H1 (cell line): Measurements from ENCODE around the gene ST6GALNAC3. TPM values are rescaled to one million over a fixed set of nuclear protein-coding genes. Genes with fewer than 3 reads are reported as not detected.

Experiments used
- CTCF ChIA-PET: fragments of 300-600 bp; sonication (Branson Sonifier 250); formaldehyde crosslinking; loops from one replicate; lab custom pipeline; 2021; ENCODE audit not compliant: partially characterized antibody; lab: Charles Lee
- POLR2A ChIA-PET: fragments of 300-600 bp; sonication (Branson Sonifier 250); formaldehyde crosslinking; loops from one replicate; lab custom pipeline; 2021; ENCODE audit warnings: inconsistent platforms; ENCODE audit not compliant: partially characterized antibody; lab: Charles Lee
- DNase-seq, 2 experiments: peaks; one replicate each; pipeline versions ENCODE4 v3.0.0 to v3.0.0-alpha.2; 2010 to 2022; ENCODE audit warnings: low spot score in 2 of 2, low read depth in 1 of 2, mixed read lengths in 1 of 2
- FAIRE-seq: peaks from 2 replicates; lab custom pipeline; 2011; peaks lifted over from hg19 to GRCh38; lab: Jason Lieb, UNC
- H2AFZ ChIP-seq: 2 replicates; pipeline ENCODE4 v1.8.1; 2012; ENCODE audit warnings: low read length, inconsistent platforms
- H2AK5ac ChIP-seq: 2 replicates; pipeline ENCODE4 v1.6.1; 2013; ENCODE audit warnings: low read depth, low read length
- H2BK120ac ChIP-seq: replicated peaks from 2 replicates; pipeline ENCODE3; 2013; ENCODE audit warnings: low read depth, low read length, inconsistent platforms
- H2BK12ac ChIP-seq: 2 replicates; pipeline ENCODE4 v1.6.1; 2013; ENCODE audit warnings: low read depth, low read length
- H2BK15ac ChIP-seq: 2 replicates; pipeline ENCODE4 v1.6.1; 2013; ENCODE audit warnings: low read length
- H2BK20ac ChIP-seq: 2 replicates; pipeline ENCODE4 v1.6.1; 2013; ENCODE audit warnings: low read length
- H2BK5ac ChIP-seq: 2 replicates; pipeline ENCODE4 v1.6.1; 2013; ENCODE audit warnings: low read depth, low read length
- H3K14ac ChIP-seq: 2 replicates; pipeline ENCODE4 v1.6.1; 2013; ENCODE audit warnings: inconsistent platforms; ENCODE audit not compliant: insufficient read length
- H3K18ac ChIP-seq: 2 replicates; pipeline ENCODE4 v1.6.1; 2013; ENCODE audit warnings: low read length; ENCODE audit errors: extremely low read depth
- H3K23ac ChIP-seq: 2 replicates; pipeline ENCODE4 v1.6.1; 2013; ENCODE audit warnings: inconsistent platforms; ENCODE audit not compliant: insufficient read length
- H3K23me2 ChIP-seq: 2 replicates; pipeline ENCODE4 v1.6.1; 2013; ENCODE audit warnings: low read depth, low read length
- H3K27ac ChIP-seq: 2 replicates; pipeline ENCODE4 v1.6.1; 2011; ENCODE audit warnings: low read depth, low read length, inconsistent platforms
- H3K27me3 ChIP-seq, 4 experiments: replicated peaks in 1 of 4; 1 replicate in 1 of 4; 2 replicates in 3 of 4; pipeline versions ENCODE4 v1.6.1 to v1.8.1; 2011 to 2013; ENCODE audit warnings: low read length in 3 of 4, mild to moderate bottlenecking in 3 of 4, inconsistent platforms in 2 of 4, mixed read lengths in 2 of 4, moderate library complexity in 1 of 4; ENCODE audit not compliant: control insufficient read depth in 3 of 4, insufficient read depth in 3 of 4; ENCODE audit errors: extremely low read depth in 1 of 4
- H3K36me3 ChIP-seq, 4 experiments: 2 replicates each; pipeline versions ENCODE4 v1.6.1 to v1.8.1; 2011 to 2013; ENCODE audit warnings: mild to moderate bottlenecking in 4 of 4, low read length in 3 of 4, moderate library complexity in 2 of 4, control low read depth in 1 of 4, inconsistent platforms in 1 of 4; ENCODE audit not compliant: insufficient read depth in 4 of 4, control insufficient read depth in 2 of 4
- H3K4ac ChIP-seq: replicated peaks from 2 replicates; pipeline ENCODE3; 2013; ENCODE audit warnings: low read length, low read depth, mixed read lengths, inconsistent platforms; ENCODE audit not compliant: insufficient read length
- H3K4me1 ChIP-seq, 4 experiments: replicated peaks in 1 of 4; 1 replicate in 1 of 4; 2 replicates in 3 of 4; pipeline versions ENCODE4 v1.6.1 to v1.8.1; 2011 to 2013; ENCODE audit warnings: low read length in 3 of 4, inconsistent platforms in 2 of 4, mixed read lengths in 1 of 4; ENCODE audit not compliant: insufficient read depth in 4 of 4, control insufficient read depth in 3 of 4
- H3K4me2 ChIP-seq, 2 experiments: 2 replicates each; pipeline versions ENCODE4 v1.6.1 to v1.8.1; 2011 to 2013; ENCODE audit warnings: low read depth in 2 of 2, low read length in 2 of 2, control low read depth in 1 of 2, inconsistent platforms in 1 of 2, mild to moderate bottlenecking in 1 of 2; ENCODE audit not compliant: insufficient read depth in 1 of 2
- H3K4me3 ChIP-seq, 4 experiments: fragments of 200-600, 300-600 bp in 1 of 4; sonication (generic), shearing (Covaris generic), sonication (Bioruptor Twin) in 1 of 4; 2 replicates each; pipeline versions ENCODE4 v1.5.1 to v1.8.1; 2011 to 2016; ENCODE audit warnings: low read length in 4 of 4, low read depth in 3 of 4, control low read depth in 2 of 4, inconsistent platforms in 2 of 4, mild to moderate bottlenecking in 2 of 4, mixed read lengths in 1 of 4, moderate library complexity in 1 of 4; ENCODE audit not compliant: insufficient read depth in 2 of 4; ENCODE audit errors: extremely low read depth in 1 of 4
- H3K56ac ChIP-seq: replicated peaks from 2 replicates; pipeline ENCODE3; 2013; ENCODE audit warnings: low read depth, mild to moderate bottlenecking, mixed read lengths, low read length, inconsistent platforms; ENCODE audit not compliant: insufficient read length
- H3K79me1 ChIP-seq: 2 replicates; pipeline ENCODE4 v1.6.1; 2013; ENCODE audit warnings: low read depth, low read length, control low read depth
- H3K79me2 ChIP-seq, 2 experiments: 2 replicates each; pipeline versions ENCODE4 v1.6.1 to v1.8.1; 2012 to 2013; ENCODE audit warnings: low read length in 2 of 2, mild to moderate bottlenecking in 2 of 2, inconsistent platforms in 1 of 2; ENCODE audit not compliant: insufficient read depth in 2 of 2, control insufficient read depth in 1 of 2
- H3K9ac ChIP-seq, 4 experiments: replicated peaks in 1 of 4; 1 replicate in 1 of 4; 2 replicates in 3 of 4; pipeline versions ENCODE4 v1.6.1 to v1.8.1; 2011 to 2013; ENCODE audit warnings: low read depth in 3 of 4, low read length in 3 of 4, control low read depth in 2 of 4, mild to moderate bottlenecking in 2 of 4, moderate library complexity in 2 of 4, inconsistent platforms in 1 of 4; ENCODE audit errors: extremely low read depth in 1 of 4
- H3K9me3 ChIP-seq, 2 experiments: 2 replicates each; pipeline versions ENCODE4 v1.6.1 to v1.8.1; 2012 to 2013; ENCODE audit warnings: mild to moderate bottlenecking in 2 of 2, moderate library complexity in 2 of 2, control low read depth in 1 of 2, inconsistent platforms in 1 of 2, low read depth in 1 of 2, low read length in 1 of 2, mixed read lengths in 1 of 2; ENCODE audit not compliant: insufficient read depth in 2 of 2
- H4K20me1 ChIP-seq, 2 experiments: replicated peaks in 1 of 2; 2 replicates each; pipeline versions ENCODE3 to v1.8.1; 2011 to 2013; ENCODE audit warnings: inconsistent platforms in 2 of 2, low read length in 2 of 2, mild to moderate bottlenecking in 1 of 2; ENCODE audit not compliant: insufficient read depth in 2 of 2, control insufficient read depth in 1 of 2
- H4K5ac ChIP-seq: 2 replicates; pipeline ENCODE4 v1.6.1; 2013; ENCODE audit warnings: low read length, low read depth, mixed read lengths, inconsistent platforms; ENCODE audit not compliant: insufficient read length
- H4K8ac ChIP-seq: 2 replicates; pipeline ENCODE4 v1.8.0; 2013; ENCODE audit warnings: mild to moderate bottlenecking, moderate library complexity, low read length, inconsistent platforms; ENCODE audit not compliant: insufficient read depth; ENCODE audit errors: extremely low read depth
- H4K91ac ChIP-seq: replicated peaks from 2 replicates; pipeline ENCODE3; 2013; ENCODE audit warnings: low read length, mixed read lengths, inconsistent platforms; ENCODE audit not compliant: insufficient read length
- ATF2 ChIP-seq: IDR thresholded peaks from 2 replicates; pipeline ENCODE4 v1.6.1; 2012; ENCODE audit warnings: low read length, inconsistent platforms
- EP300 ChIP-seq, 2 experiments: IDR thresholded peaks; 1 replicate in 1 of 2; 2 replicates in 1 of 2; pipeline ENCODE4 v1.6.1; 2011 to 2012; ENCODE audit warnings: low read depth in 2 of 2, low read length in 2 of 2, mild to moderate bottlenecking in 2 of 2, borderline replicate concordance in 1 of 2, inconsistent platforms in 1 of 2, moderate library complexity in 1 of 2
- HDAC2 ChIP-seq, 2 experiments: fragments of 300-600 bp in 1 of 2; sonication (generic) in 1 of 2; IDR thresholded peaks; 2 replicates each; pipeline ENCODE4 v1.6.1; 2011 to 2012; ENCODE audit warnings: low read depth in 2 of 2, low read length in 2 of 2, mild to moderate bottlenecking in 2 of 2, moderate library complexity in 2 of 2, borderline replicate concordance in 1 of 2, inconsistent platforms in 1 of 2
- HDAC6 ChIP-seq: IDR thresholded peaks from one replicate; pipeline ENCODE4 v1.7.1; 2012; ENCODE audit warnings: low read depth, mild to moderate bottlenecking, inconsistent platforms, low read length, moderate library complexity
- MAFK ChIP-seq: IDR thresholded peaks from 2 replicates; pipeline ENCODE4 v1.6.1; 2012; ENCODE audit warnings: low read depth, mild to moderate bottlenecking, improper control_type of control experiment, low read length
- MAX ChIP-seq: IDR thresholded peaks from 2 replicates; pipeline ENCODE4 v1.6.1; 2012; ENCODE audit warnings: inconsistent platforms
- POLR2A ChIP-seq, 2 experiments: IDR thresholded peaks; 1 replicate in 1 of 2; 2 replicates in 1 of 2; pipeline ENCODE4 v1.6.1; 2011; ENCODE audit warnings: low read depth in 2 of 2, low read length in 2 of 2, mild to moderate bottlenecking in 2 of 2; ENCODE audit errors: control extremely low read depth in 1 of 2
- POU5F1 ChIP-seq: IDR thresholded peaks from 2 replicates; pipeline ENCODE4 v1.6.1; 2011; ENCODE audit warnings: low read depth, mild to moderate bottlenecking, low read length, moderate library complexity
- RBBP5 ChIP-seq: IDR thresholded peaks from 2 replicates; pipeline ENCODE4 v1.7.1; 2012; ENCODE audit warnings: low read depth, mild to moderate bottlenecking, inconsistent platforms, low read length, moderate library complexity, borderline replicate concordance
- SIX5 ChIP-seq: IDR thresholded peaks from 2 replicates; pipeline ENCODE4 v1.6.1; 2011; ENCODE audit warnings: mild to moderate bottlenecking, low read depth, low read length
- SP1 ChIP-seq: IDR thresholded peaks from 2 replicates; pipeline ENCODE4 v1.6.1; 2011; ENCODE audit warnings: low read depth, low read length
- SP2 ChIP-seq: IDR thresholded peaks from 2 replicates; pipeline ENCODE4 v1.6.1; 2012; ENCODE audit warnings: mild to moderate bottlenecking, low read length, inconsistent platforms
- YY1 ChIP-seq: IDR thresholded peaks from 2 replicates; pipeline ENCODE4 v1.6.1; 2011; ENCODE audit warnings: low read depth, mild to moderate bottlenecking, low read length
- WGBS, 2 experiments: shearing (Covaris generic) in 1 of 2; methylation state at CpG; one replicate each; pipeline versions ENCODE4 v1.1.6 to v1.1.7; 2013 to 2015; ENCODE audit warnings: low lambda C conversion rate in 2 of 2, mixed read lengths in 2 of 2, inconsistent platforms in 1 of 2, low coverage in 1 of 2, missing lambda C conversion rate in 1 of 2; ENCODE audit not compliant: insufficient replicate concordance in 2 of 2, insufficient coverage in 1 of 2, insufficient read length in 1 of 2; ENCODE audit errors: extremely low coverage in 1 of 2, missing lambda C conversion rate in 1 of 2; 5-methylcytosine and 5-hydroxymethylcytosine counted together
- polyA plus RNA-seq, 7 experiments: library from polyadenylated mRNA; depleted of rRNA in 3 of 7; stranded (reverse) in 5 of 7; unstranded in 2 of 7; fragments of >200 nt in 5 of 7; fragments of 200-250 nt in 2 of 7; gene quantifications; 1 replicate in 5 of 7; 2 replicates in 1 of 7; 4 replicates in 1 of 7; pipeline versions ENCODE4 v1.2.1 to v1.2.3, GENCODE V29; 2011 to 2013; ENCODE audit warnings: missing spikeins in 2 of 7, mixed read lengths in 2 of 7
- total RNA-seq: library from RNA; stranded (reverse); fragmentation: NEBNext Ultra II Directional; extraction: Animal tissue kit (Norgen Biotek cat#: 25700); gene quantifications from 2 replicates; pipeline ENCODE4 v1.2.1, GENCODE V29; 2021

The ST6GALNAC3 gene
- total and polyA plus RNA-seq, 2 of the 8 experiments (the other 6 are each of a cell fraction or from before 2014, with no cell fraction given) = 4.9 to 19.0 TPM

DNA sequence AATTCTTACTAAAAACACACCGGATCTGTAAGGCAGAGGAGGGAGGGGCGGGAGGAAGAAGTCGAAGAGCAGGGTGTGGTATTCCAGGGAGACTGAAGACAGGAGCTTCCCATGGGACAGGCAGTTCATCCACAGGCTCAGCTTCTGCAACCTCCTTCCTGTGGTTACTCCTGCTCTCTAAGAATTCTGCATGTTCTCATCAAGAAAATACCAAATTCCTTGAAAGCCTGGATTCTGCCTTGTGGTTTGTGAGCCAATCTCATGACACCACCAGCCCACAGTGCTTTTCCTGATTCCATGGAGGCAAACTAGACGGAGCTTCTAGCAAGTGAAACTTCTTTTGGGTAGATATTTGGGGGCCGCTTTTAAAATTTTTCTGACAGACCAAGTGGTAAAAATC lies 1.1 kb upstream of the ST6GALNAC3 start:
- Histone ChIP-seq H3K23me2 (peaks cover 7% of the 10 kb centered on the region), H3K56ac (no peak overlapping the region), H3K4me3 (no peak overlapping the region), H3K27me3 (no peaks in the 10 kb centered on the region), H4K5ac (no peak overlapping the region), H3K4ac (no peak overlapping the region), H3K23ac (no peak overlapping the region), H2AFZ (no peak overlapping the region), H2BK120ac (no peak overlapping the region), H2BK5ac (no peak overlapping the region), H3K14ac (no peak overlapping the region), H4K20me1 (peaks cover 0 to 2% of the 10 kb centered on the region in 2 experiments), H2BK15ac (no peak overlapping the region), H2AK5ac (no peak overlapping the region), H3K9me3 (no peaks in the 10 kb centered on the region), H3K79me1 (no peaks in the 10 kb centered on the region), H4K8ac (no peak overlapping the region), H3K79me2 (peaks cover 0 to 34% of the 10 kb centered on the region in 2 experiments; a peak in 2 of 4 replicates), H3K36me3 (no peaks in the 10 kb centered on the region), H2BK12ac (no peak overlapping the region), H4K91ac (no peak overlapping the region), H3K18ac (no peak overlapping the region), H3K9ac (no peak overlapping the region), H3K27ac (no peak overlapping the region), H3K4me1 (peaks cover 0 to 6% (median 3%) of the 10 kb centered on the region in 4 experiments; a peak in 4 of 7 replicates), H3K4me2 (no peak overlapping the region), H2BK20ac (no peak overlapping the region)
- CTCF ChIA-PET = interaction anchor here (1.1 kb wide), 1 partner anchor 66 kb away, joined by 3 read pairs; no protein-coding TSS in a partner anchor
- no peak for DNase-seq
- 93% methylated on average over 5 of the region's 5 CpGs; no CpG with 5 or more reads in 1 of the 2 experiments for WGBS, 2 experiments
- FAIRE-seq = no peak
- POLR2A ChIA-PET = no interaction called here
- no peak for TF ChIP-seq RBBP5
- no peak for TF ChIP-seq SP2
- no peak for TF ChIP-seq MAX
- no peak for TF ChIP-seq YY1
- no peak for TF ChIP-seq HDAC6
- no peak for TF ChIP-seq SIX5
- TF ChIP-seq ATF2 = no peak
- TF ChIP-seq HDAC2 (IDR thresholded peaks at IDR 0.05; ENCODE audit: borderline replicate concordance in 1 of 2, low read depth in 2 of 2, low read length in 2 of 2) = no peak
- no peak for TF ChIP-seq EP300 (IDR thresholded peaks at IDR 0.05; ENCODE audit: borderline replicate concordance in 1 of 2, low read depth in 2 of 2, low read length in 2 of 2)
- no peak for TF ChIP-seq SP1
- no peak for TF ChIP-seq MAFK
- TF ChIP-seq POU5F1 = no peak
- TF ChIP-seq POLR2A (IDR thresholded peaks at IDR 0.05; ENCODE audit: control extremely low read depth in 1 of 2, low read depth in 2 of 2, low read length in 2 of 2) = no peak
